PC-9 (cell line): ENCODE results near the gene GPR176.

ENCODE experiments used
- EZH2 ChIP-seq: fragments of 200-600 bp; sonication (generic); IDR thresholded peaks from 2 replicates; pipeline ENCODE4 v1.8.0; 2017; ENCODE audit warnings: antibody characterized with exemption, low read depth
- TF ChIP-seq, protein P1 (sequence below): fragments of 200-600 bp; sonication (generic); conservative IDR thresholded peaks from 2 replicates; pipeline ENCODE4 v1.6.1; 2017; ENCODE audit warnings: mixed run types, antibody characterized with exemption, mild to moderate bottlenecking, moderate library complexity

GRCh38 chr15:39787479-39787878 is 132.6 kb downstream of the GPR176 start:
- TF ChIP-seq, protein P1, sequence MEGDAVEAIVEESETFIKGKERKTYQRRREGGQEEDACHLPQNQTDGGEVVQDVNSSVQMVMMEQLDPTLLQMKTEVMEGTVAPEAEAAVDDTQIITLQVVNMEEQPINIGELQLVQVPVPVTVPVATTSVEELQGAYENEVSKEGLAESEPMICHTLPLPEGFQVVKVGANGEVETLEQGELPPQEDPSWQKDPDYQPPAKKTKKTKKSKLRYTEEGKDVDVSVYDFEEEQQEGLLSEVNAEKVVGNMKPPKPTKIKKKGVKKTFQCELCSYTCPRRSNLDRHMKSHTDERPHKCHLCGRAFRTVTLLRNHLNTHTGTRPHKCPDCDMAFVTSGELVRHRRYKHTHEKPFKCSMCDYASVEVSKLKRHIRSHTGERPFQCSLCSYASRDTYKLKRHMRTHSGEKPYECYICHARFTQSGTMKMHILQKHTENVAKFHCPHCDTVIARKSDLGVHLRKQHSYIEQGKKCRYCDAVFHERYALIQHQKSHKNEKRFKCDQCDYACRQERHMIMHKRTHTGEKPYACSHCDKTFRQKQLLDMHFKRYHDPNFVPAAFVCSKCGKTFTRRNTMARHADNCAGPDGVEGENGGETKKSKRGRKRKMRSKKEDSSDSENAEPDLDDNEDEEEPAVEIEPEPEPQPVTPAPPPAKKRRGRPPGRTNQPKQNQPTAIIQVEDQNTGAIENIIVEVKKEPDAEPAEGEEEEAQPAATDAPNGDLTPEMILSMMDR, result no peak
- TF ChIP-seq EZH2, result no peak
